ENCODE data around the gene ATP10B.

GRCh38 chr5:160805376-160805775 is 46.6 kb downstream of the ATP10B start:
- TF ChIP-seq BACH1 (IDR thresholded peaks at IDR 0.05; ENCODE audit: borderline replicate concordance) (no peak), USF1 (IDR thresholded peaks at IDR 0.05; ENCODE audit: borderline replicate concordance, extremely low read length, insufficient read depth, low read depth, low read length) (no peak), POLR2A (IDR thresholded peaks at IDR 0.05; ENCODE audit: low read depth, low read length) (no peak), ATF2 (IDR thresholded peaks at IDR 0.05; ENCODE audit: low read length) (no peak), SRF (IDR thresholded peaks at IDR 0.05; ENCODE audit: low read depth in 2 of 2, low read length in 2 of 2) (no peak)

Data from GM12878 (cell line).